Peyer's patch (tissue), 4 donors: ENCODE measurements around the gene RNF115.

Experiments used
- CTCF ChIP-seq, 6 experiments: fragments of 450-650 bp in 4 of 6; fragments of 200-600 bp in 2 of 6; sonication (generic) in 1 of 6; IDR thresholded peaks; one replicate each; pipeline ENCODE4 v1.5.1; 2017 to 2019; ENCODE audit warnings: antibody characterized with exemption in 6 of 6, mild to moderate bottlenecking in 3 of 6, moderate library complexity in 1 of 6
- POLR2A ChIP-seq, 2 donors: fragments of 450-650 bp; IDR thresholded peaks; one replicate each; pipeline ENCODE4 v1.5.1; 2017; ENCODE audit warnings: antibody characterized with exemption in 2 of 2, mild to moderate bottlenecking in 2 of 2, moderate library complexity in 2 of 2

GRCh38 chr1:145729196-145729595 is 94.7 kb downstream of the RNF115 start:
- TF ChIP-seq POLR2A (IDR thresholded peaks at IDR 0.05), result no peak
- TF ChIP-seq CTCF (IDR thresholded peaks at IDR 0.05), result no peak
